Uterine smooth muscle cell (primary cell): ENCODE data around the gene CDC14C. TPM values are rescaled to one million over a fixed set of nuclear protein-coding genes. Genes with fewer than 3 reads are reported as not detected.

ENCODE experiments used
- total RNA-seq: library from RNA; depleted of rRNA; stranded (reverse); fragments of >200 nt; gene quantifications from 2 replicates; pipeline ENCODE4 v1.2.3, GENCODE V29; 2014

CDC14C gene
- total RNA-seq = not detected in 2 replicates

DNA sequence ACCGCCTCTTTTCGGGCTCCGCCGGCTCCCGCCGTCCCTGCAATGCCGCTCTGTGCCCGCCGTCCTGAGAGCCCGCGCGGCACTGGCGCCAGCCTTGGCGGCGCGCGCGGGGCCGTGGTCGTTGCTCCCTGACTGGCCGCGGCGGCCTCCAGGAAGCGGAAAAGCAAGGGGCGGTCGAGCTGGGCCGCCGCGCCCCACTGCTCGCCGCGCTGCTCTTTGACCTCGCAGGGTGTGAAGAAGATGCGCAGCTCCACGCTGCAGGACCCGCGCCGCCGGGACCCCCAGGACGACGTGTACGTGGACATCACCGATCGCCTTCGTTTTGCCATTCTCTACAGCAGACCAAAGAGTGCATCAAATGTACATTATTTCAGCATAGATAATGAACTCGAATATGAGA, at the start of gene CDC14C:
CDC14C (plus strand) TSS at position 115 of the 400 bp plus-strand sequence; CDS start at position 241, 126 bp downstream.

